DND-41 (cell line): ENCODE results near the gene KIF17.
"Not testable (repeated sequence)": the region's sequence is repeated elsewhere in the genome, so short reads cannot be mapped to it uniquely, and the experiment has no call there.

Experiments
- ATAC-seq: fragments of 200-7000 bp; cut with Tn5 transposase; 3 replicates; pipeline ENCODE4 v1.9.1; 2021; ENCODE audit warnings: low read depth; ENCODE audit not compliant: insufficient read depth
- DNase-seq: peaks from one replicate; pipeline ENCODE4 v3.0.0-alpha.2; 2020
- H2AFZ ChIP-seq: 2 replicates; pipeline ENCODE4 v1.6.0; 2012; ENCODE audit warnings: low read depth, low read length
- H3K27ac ChIP-seq: 2 replicates; pipeline ENCODE4 v1.5.1; 2012; ENCODE audit warnings: low read length, inconsistent platforms
- H3K27me3 ChIP-seq: fragments of 200-600 bp; sonication (generic); 2 replicates; pipeline ENCODE4 v1.6.0; 2012; ENCODE audit warnings: low read length, mild to moderate bottlenecking, inconsistent platforms; ENCODE audit not compliant: insufficient read depth, poor library complexity
- H3K36me3 ChIP-seq: 2 replicates; pipeline ENCODE4 v1.5.1; 2012; ENCODE audit warnings: low read length, inconsistent platforms; ENCODE audit not compliant: insufficient read depth
- H3K4me1 ChIP-seq: 2 replicates; pipeline ENCODE4 v1.5.1; 2012; ENCODE audit warnings: mild to moderate bottlenecking, low read length; ENCODE audit not compliant: insufficient read depth
- H3K4me2 ChIP-seq: 2 replicates; pipeline ENCODE4 v1.6.0; 2012; ENCODE audit warnings: mild to moderate bottlenecking, moderate library complexity, low read length, inconsistent platforms; ENCODE audit not compliant: insufficient read depth
- H3K4me3 ChIP-seq, 2 experiments: fragments of 200-600 bp in 1 of 2; shearing (Covaris generic) in 1 of 2; 2 replicates each; pipeline ENCODE4 v1.5.1; 2012 to 2016; ENCODE audit warnings: inconsistent platforms in 2 of 2, low read length in 2 of 2, mild to moderate bottlenecking in 2 of 2, low read depth in 1 of 2, moderate library complexity in 1 of 2
- H3K79me2 ChIP-seq: 2 replicates; pipeline ENCODE4 v1.6.0; 2012; ENCODE audit warnings: low read length, inconsistent platforms; ENCODE audit not compliant: insufficient read depth
- H3K9ac ChIP-seq: 2 replicates; pipeline ENCODE4 v1.6.0; 2012; ENCODE audit warnings: low read depth, mild to moderate bottlenecking, inconsistent platforms, low read length, moderate library complexity
- H3K9me3 ChIP-seq: 2 replicates; pipeline ENCODE4 v1.5.1; 2012; ENCODE audit warnings: low read length, moderate library complexity, mild to moderate bottlenecking, inconsistent platforms; ENCODE audit not compliant: insufficient read depth, severe bottlenecking
- H4K20me1 ChIP-seq: 2 replicates; pipeline ENCODE4 v1.6.0; 2012; ENCODE audit warnings: low read length; ENCODE audit not compliant: insufficient read depth
- CTCF ChIP-seq: IDR thresholded peaks from 2 replicates; pipeline ENCODE4 v1.5.1; 2012; ENCODE audit warnings: borderline replicate concordance, low read length, moderate library complexity, mild to moderate bottlenecking; ENCODE audit not compliant: poor library complexity, severe bottlenecking; ENCODE audit errors: extremely low read depth
- EZH2 ChIP-seq: IDR thresholded peaks from 3 replicates; pipeline ENCODE4 v1.6.1; 2012; ENCODE audit warnings: borderline replicate concordance, low read depth, mild to moderate bottlenecking, moderate library complexity, low read length, inconsistent platforms; ENCODE audit not compliant: severe bottlenecking

KIF17 gene

DNA sequence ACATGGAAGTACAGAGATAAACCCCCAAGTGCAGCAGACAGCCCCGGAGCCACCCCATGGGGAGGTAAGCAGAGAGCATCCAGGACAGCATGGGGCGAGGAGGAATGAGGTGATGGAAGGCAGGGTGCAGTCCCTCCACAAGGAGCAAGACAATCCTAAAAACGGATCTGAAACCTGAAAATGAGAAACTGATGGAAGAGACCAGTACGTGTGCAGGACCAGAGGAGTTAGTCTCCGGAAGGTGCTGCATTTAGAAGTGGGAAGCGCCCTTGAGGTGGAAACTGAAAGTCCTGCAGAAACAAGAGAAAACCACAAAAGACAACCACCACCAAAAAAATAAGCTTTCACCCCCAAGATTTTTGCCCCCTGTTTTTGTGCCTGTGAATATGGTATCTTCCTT is 39.2 kb downstream of the KIF17 start:
- DNase-seq (no peak), ATAC-seq (no peak)
- H3K27me3 ChIP-seq: no peaks in the 10 kb centered on the region
- H3K4me3 ChIP-seq: no peak overlapping the region
- H3K27ac ChIP-seq: no peak overlapping the region
- no peaks in the 10 kb centered on the region for H3K79me2 ChIP-seq
- H3K4me2 ChIP-seq: no peak overlapping the region
- H3K36me3 ChIP-seq: no peaks in the 10 kb centered on the region
- no peak for TF ChIP-seq CTCF
- no peak for TF ChIP-seq EZH2
- H4K20me1 ChIP-seq: no peaks in the 10 kb centered on the region
- H3K9ac ChIP-seq: no peak overlapping the region
- H3K9me3 ChIP-seq: no peaks in the 10 kb centered on the region
- H3K4me1 ChIP-seq: no peaks in the 10 kb centered on the region
- no peak overlapping the region for H2AFZ ChIP-seq

- H3K9me3 ChIP-seq, H2AFZ ChIP-seq, H3K36me3 ChIP-seq, H3K4me2 ChIP-seq, DNase-seq, H3K27me3 ChIP-seq, H3K4me3 ChIP-seq, H3K4me1 ChIP-seq, H3K27ac ChIP-seq, H3K79me2 ChIP-seq, H3K9ac ChIP-seq, H4K20me1 ChIP-seq, ATAC-seq: not testable (repeated sequence)
These were observed 44.2 kb downstream of the KIF17 start for GRCh38 chr1:20673626-20674025.

- no peaks in the 10 kb centered on the region for H3K27me3 ChIP-seq
These were observed 45.6 kb downstream of the KIF17 start for GRCh38 chr1:20672265-20672632.

DNA sequence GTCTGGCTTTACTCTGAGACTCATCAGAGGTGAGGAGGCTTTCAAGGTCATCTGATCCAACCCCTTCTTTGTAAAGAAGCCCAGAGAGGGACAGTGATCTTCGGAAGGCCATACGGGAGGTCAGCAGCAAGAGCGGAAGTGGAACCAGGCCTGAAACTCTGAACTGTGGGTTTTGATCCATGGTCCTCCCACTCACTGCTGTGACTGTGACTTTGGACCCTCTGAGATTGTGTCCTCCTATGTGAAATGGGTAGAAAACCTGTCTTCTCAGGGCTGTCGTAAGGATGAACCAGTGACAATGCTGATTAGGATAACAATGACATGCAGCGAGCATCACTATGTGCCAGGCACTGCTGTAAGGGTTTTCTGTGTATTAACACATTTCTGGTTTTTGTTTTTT is 46.9 kb downstream of the KIF17 start:
- H3K27me3 ChIP-seq: no peaks in the 10 kb centered on the region
- DNase-seq (no peak), ATAC-seq (no peak)
- no peak overlapping the region for H2AFZ ChIP-seq
- no peaks in the 10 kb centered on the region; the same call in 1 of the 2 replicates for H4K20me1 ChIP-seq
- no peak overlapping the region for H3K4me3 ChIP-seq
- no peak overlapping the region for H3K27ac ChIP-seq
- H3K36me3 ChIP-seq: no peaks in the 10 kb centered on the region
- H3K4me1 ChIP-seq: 0 out of 2 replicates have a peak, but pooled peaks cover 6% of the 10 kb centered on the region
- no peak for TF ChIP-seq CTCF
- TF ChIP-seq EZH2: no peak
- no peaks in the 10 kb centered on the region for H3K9me3 ChIP-seq
- H3K79me2 ChIP-seq: no peaks in the 10 kb centered on the region
- no peak overlapping the region for H3K4me2 ChIP-seq
- H3K9ac ChIP-seq: no peak overlapping the region

More at GRCh38 chr1:20672265-20672632, 45.6 kb downstream of the KIF17 start:
- Histone ChIP-seq H3K4me2 (no peak overlapping the region), H3K9me3 (no peaks in the 10 kb centered on the region), H3K4me3 (no peak overlapping the region), H3K9ac (no peak overlapping the region), H3K4me1 (no peaks in the 10 kb centered on the region), H4K20me1 (no peaks in the 10 kb centered on the region; the same call in 1 of the 2 replicates), H2AFZ (no peak overlapping the region), H3K36me3 (no peaks in the 10 kb centered on the region), H3K79me2 (no peaks in the 10 kb centered on the region), H3K27ac (no peak overlapping the region)
- no peak for ATAC-seq
- no peak for DNase-seq
- TF ChIP-seq CTCF (no peak), EZH2 (no peak)
